Mammary epithelial cell (primary cell): ENCODE results near the gene P4HB.

Experiments
- EZH2 ChIP-seq: IDR thresholded peaks from 2 replicates; pipeline ENCODE4 v1.6.1; 2012; ENCODE audit warnings: low read length, inconsistent platforms, borderline replicate concordance
- TF ChIP-seq, protein P1 (sequence below), 2 donors: IDR thresholded peaks in 1 of 2; conservative IDR thresholded peaks in 1 of 2; 2 replicates each; pipeline ENCODE4 v1.5.1; 2011 to 2012; ENCODE audit warnings: inconsistent platforms in 2 of 2, low read length in 2 of 2, mild to moderate bottlenecking in 2 of 2, control low read depth in 1 of 2, low read depth in 1 of 2; ENCODE audit not compliant: insufficient read depth in 1 of 2; ENCODE audit errors: extremely low read depth in 1 of 2

DNA sequence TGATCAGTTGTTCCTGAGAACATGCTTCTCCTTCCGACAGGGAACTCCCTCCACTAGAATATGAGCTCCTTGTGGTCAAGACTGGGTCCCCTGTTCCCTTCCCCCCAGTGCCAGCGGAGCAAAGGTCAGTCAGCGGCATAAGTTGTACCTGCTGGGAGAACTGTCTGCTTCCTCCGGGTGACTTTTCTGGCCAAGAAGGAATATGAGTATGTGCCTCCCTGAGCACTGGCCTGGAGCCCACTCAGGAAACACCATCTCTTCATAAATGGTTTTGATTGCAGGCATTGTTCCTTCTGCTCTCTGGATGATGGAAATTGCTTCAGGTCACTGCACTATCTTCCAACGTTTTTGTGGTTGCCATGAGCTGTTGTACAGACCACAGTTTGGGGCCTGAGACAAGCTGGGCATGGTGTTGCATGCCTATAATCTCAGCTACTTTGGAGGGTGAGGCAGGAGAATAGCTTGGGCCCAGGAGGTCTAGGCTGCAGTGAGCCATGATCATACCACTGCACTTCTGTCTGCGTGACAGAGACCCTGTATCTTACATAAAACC lies 2.9 kb upstream of the P4HB start:
- TF ChIP-seq EZH2: no peak
- TF ChIP-seq, protein P1, sequence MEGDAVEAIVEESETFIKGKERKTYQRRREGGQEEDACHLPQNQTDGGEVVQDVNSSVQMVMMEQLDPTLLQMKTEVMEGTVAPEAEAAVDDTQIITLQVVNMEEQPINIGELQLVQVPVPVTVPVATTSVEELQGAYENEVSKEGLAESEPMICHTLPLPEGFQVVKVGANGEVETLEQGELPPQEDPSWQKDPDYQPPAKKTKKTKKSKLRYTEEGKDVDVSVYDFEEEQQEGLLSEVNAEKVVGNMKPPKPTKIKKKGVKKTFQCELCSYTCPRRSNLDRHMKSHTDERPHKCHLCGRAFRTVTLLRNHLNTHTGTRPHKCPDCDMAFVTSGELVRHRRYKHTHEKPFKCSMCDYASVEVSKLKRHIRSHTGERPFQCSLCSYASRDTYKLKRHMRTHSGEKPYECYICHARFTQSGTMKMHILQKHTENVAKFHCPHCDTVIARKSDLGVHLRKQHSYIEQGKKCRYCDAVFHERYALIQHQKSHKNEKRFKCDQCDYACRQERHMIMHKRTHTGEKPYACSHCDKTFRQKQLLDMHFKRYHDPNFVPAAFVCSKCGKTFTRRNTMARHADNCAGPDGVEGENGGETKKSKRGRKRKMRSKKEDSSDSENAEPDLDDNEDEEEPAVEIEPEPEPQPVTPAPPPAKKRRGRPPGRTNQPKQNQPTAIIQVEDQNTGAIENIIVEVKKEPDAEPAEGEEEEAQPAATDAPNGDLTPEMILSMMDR (conservative IDR thresholded peaks at IDR 0.05 in 1 of 2, IDR thresholded peaks at IDR 0.05 in 1 of 2; ENCODE audit: extremely low read depth in 1 of 2, insufficient read depth in 1 of 2, low read depth in 1 of 2, low read length in 2 of 2): no peak
